Uterus (tissue), 4 donors: Measurements from ENCODE around the gene ABHD8. TPM values are rescaled to one million over a fixed set of nuclear protein-coding genes. Genes with fewer than 3 reads are reported as not detected.

Source experiments
- DNase-seq, 2 donors: peaks; one replicate each; pipeline ENCODE4 v3.0.0-alpha.2; 2019 to 2020
- H3K27ac ChIP-seq, 2 donors: fragments of 200-600 bp; sonication (generic); 1 replicate in 1 of 2; 2 replicates in 1 of 2; pipeline ENCODE4 v1.5.1; 2016 to 2018
- H3K27me3 ChIP-seq, 2 donors: fragments of 200-600 bp; sonication (generic); one replicate each; pipeline ENCODE4 v1.5.1; 2018 to 2019; ENCODE audit warnings: control low read depth in 1 of 2
- H3K36me3 ChIP-seq, 2 donors: fragments of 200-600 bp; sonication (generic); one replicate each; pipeline ENCODE4 v1.5.1; 2019; ENCODE audit warnings: control low read depth in 1 of 2
- H3K4me1 ChIP-seq, 2 donors: fragments of 200-600 bp; sonication (generic); one replicate each; pipeline ENCODE4 v1.5.1; 2018 to 2019; ENCODE audit warnings: control low read depth in 1 of 2
- H3K4me3 ChIP-seq, 2 donors: fragments of 200-600 bp; sonication (generic); 1 replicate in 1 of 2; 2 replicates in 1 of 2; pipeline ENCODE4 v1.5.1; 2018 to 2019; ENCODE audit warnings: mild to moderate bottlenecking in 1 of 2
- H3K9me3 ChIP-seq, 2 donors: fragments of 200-600 bp; sonication (generic); one replicate each; pipeline ENCODE4 v1.5.1; 2019; ENCODE audit warnings: control low read depth in 1 of 2
- POLR2A ChIP-seq, 2 donors: fragments of 450-650 bp; IDR thresholded peaks; one replicate each; pipeline ENCODE4 v1.6.1; 2016; ENCODE audit warnings: antibody characterized with exemption in 2 of 2, mild to moderate bottlenecking in 1 of 2, moderate library complexity in 1 of 2
- intact Hi-C: fragments of 100-400 bp; cut with DNase I; formaldehyde crosslinking; loops from one replicate; pipeline ENCODE4 v1.15.1; 2023; ENCODE audit warnings: low total_unique reads
- total RNA-seq, 4 donors: library from RNA; depleted of rRNA in 3 of 4; stranded (reverse); fragments of >200 nt in 3 of 4; gene quantifications; one replicate each; pipeline versions ENCODE4 v1.1.0 to v1.2.4, GENCODE V29; 2014 to 2023
- TF ChIP-seq, protein P1 (sequence below), 4 experiments: fragments of 200-600 bp in 2 of 4; fragments of 450-650 bp in 2 of 4; sonication (generic) in 2 of 4; IDR thresholded peaks; one replicate each; pipeline ENCODE4 v1.5.1; 2016 to 2019; ENCODE audit warnings: antibody characterized with exemption in 4 of 4, mild to moderate bottlenecking in 2 of 4, moderate library complexity in 1 of 4
- donor health status: DM: yes; HTN: yes; CAD: no.

ABHD8 gene
- total RNA-seq, 4 donors from 2014 or later = 9.0 to 115 (median 19.2) TPM

DNA sequence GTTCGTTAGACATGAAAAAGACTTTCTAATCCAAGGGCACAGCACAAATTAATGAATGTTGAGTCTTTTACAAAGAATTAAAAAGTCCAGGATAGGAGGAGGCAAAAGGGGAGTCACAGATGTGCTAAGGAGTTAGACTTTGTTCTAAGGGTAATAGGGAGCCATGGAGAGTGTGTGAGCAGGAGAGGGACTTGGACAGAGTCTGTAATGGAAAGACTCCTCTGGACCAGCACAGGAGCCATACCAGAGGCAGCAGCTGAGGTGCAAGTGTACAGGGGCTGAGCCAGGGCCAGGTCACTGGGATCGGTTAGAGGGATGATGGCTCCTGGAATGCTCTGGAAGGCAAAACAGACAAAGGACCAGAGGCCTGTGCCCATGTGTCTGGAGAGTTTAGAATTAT, 44.7 kb upstream of the ABHD8 start:
- H3K4me3 ChIP-seq = no peak overlapping the region
- no peak for TF ChIP-seq POLR2A (IDR thresholded peaks at IDR 0.05)
- TF ChIP-seq, protein P1, sequence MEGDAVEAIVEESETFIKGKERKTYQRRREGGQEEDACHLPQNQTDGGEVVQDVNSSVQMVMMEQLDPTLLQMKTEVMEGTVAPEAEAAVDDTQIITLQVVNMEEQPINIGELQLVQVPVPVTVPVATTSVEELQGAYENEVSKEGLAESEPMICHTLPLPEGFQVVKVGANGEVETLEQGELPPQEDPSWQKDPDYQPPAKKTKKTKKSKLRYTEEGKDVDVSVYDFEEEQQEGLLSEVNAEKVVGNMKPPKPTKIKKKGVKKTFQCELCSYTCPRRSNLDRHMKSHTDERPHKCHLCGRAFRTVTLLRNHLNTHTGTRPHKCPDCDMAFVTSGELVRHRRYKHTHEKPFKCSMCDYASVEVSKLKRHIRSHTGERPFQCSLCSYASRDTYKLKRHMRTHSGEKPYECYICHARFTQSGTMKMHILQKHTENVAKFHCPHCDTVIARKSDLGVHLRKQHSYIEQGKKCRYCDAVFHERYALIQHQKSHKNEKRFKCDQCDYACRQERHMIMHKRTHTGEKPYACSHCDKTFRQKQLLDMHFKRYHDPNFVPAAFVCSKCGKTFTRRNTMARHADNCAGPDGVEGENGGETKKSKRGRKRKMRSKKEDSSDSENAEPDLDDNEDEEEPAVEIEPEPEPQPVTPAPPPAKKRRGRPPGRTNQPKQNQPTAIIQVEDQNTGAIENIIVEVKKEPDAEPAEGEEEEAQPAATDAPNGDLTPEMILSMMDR (IDR thresholded peaks at IDR 0.05) = no peak
- H3K4me1 ChIP-seq = no peaks in the 10 kb centered on the region
- intact Hi-C loops = no loop called here
- peak overlapping the region; percentile 46 to 47 for H3K27ac ChIP-seq
- H3K27me3 ChIP-seq = no peaks in the 10 kb centered on the region
- H3K36me3 ChIP-seq = no peaks in the 10 kb centered on the region
- no peak for DNase-seq
- H3K9me3 ChIP-seq = no peaks in the 10 kb centered on the region

DNA sequence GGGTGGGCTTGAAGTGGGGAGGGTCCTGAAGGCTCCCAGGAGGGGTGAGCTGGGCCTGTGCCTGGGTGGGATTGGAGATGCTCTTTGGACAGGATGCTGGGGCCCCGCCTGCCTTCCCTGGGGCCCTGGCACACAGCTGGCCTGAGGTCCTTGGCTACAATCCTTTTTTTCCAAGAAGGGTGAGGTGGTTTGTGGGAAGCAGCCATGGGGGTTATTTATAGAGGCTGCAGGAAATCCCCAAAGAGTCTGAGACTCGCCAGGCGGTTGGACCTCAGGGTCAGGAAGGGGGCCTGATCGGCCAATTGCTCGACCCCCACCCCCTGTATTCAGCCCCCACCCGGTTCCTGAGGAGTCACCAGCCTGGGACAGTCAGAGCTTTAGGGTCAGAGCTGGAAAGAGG, 44.1 kb upstream of the ABHD8 start:
- Histone ChIP-seq H3K4me1 (no peaks in the 10 kb centered on the region), H3K9me3 (no peaks in the 10 kb centered on the region), H3K27ac (peak overlapping the region; percentile 46 to 47), H3K36me3 (no peaks in the 10 kb centered on the region), H3K27me3 (no peaks in the 10 kb centered on the region), H3K4me3 (no peak overlapping the region)
- TF ChIP-seq, protein P1 (IDR thresholded peaks at IDR 0.05) = no peak
- no peak for TF ChIP-seq POLR2A (IDR thresholded peaks at IDR 0.05)
- peak in 1 of 2 donors; percentile 34 for DNase-seq
- intact Hi-C loops = no loop called here

DNA sequence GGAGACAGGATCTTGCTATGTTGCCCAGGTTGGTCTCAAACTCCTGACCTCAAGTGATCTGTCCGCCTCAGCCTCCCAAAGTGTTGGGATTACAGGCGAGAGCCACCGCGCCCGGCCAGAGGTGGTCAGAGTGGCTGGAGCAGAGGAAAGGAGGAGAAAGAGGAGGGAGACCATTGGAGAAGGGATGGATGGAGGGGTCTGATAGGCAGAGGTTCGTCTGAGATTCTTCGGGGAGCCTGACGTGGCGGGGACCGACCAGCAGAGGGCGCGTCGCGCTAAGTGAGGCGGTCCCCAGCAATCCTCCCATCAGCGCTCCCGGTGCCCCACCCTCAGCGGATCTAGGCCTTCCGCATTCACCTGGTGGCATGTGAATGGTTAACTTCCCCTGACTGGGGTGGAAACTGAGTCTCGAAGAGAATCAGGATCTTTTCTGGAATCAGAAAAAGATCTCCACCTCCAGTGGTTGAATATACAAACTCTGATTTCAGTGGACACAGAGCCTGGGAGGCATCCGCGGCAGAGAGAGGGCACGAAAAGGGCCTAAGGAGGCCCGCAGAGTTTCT, 43.0 kb upstream of the ABHD8 start:
- H3K4me1 ChIP-seq = no peaks in the 10 kb centered on the region
- TF ChIP-seq, protein P1 (IDR thresholded peaks at IDR 0.05) = peak; percentile 93 to 95 (median 94)
- TF ChIP-seq POLR2A (IDR thresholded peaks at IDR 0.05) = no peak
- intact Hi-C loops = no loop called here

DNA sequence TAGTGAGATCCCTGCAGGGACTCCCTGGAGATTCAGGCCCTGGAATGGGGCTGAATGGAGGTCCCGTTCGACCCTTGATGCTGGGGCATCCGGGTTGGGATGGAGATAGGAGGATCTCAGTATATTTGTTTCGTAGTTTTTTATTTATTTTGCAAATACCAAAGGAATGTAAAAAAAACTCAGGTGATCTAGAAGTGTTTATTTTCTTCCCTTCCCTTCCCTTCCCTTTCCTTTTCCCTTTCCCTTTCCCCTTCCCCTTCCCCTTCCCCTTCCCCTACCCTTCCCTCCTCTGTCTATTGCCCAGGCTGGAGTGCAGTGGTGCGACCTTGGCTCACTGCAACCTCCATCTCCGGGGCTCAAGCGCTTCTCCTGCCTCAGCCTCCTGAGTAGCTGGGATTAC, 38.6 kb upstream of the ABHD8 start:
- DNase-seq = no peak
- no peaks in the 10 kb centered on the region for H3K27me3 ChIP-seq
- TF ChIP-seq POLR2A (IDR thresholded peaks at IDR 0.05) = no peak
- H3K27ac ChIP-seq = no peak overlapping the region
- H3K4me1 ChIP-seq = peaks cover 0 to 9% of the 10 kb centered on the region in 2 donors
- no peaks in the 10 kb centered on the region for H3K9me3 ChIP-seq
- intact Hi-C loops = loop anchor here (5.0 kb wide), 1 partner anchor 45 kb away; no protein-coding TSS in a partner anchor
- no peaks in the 10 kb centered on the region for H3K36me3 ChIP-seq
- H3K4me3 ChIP-seq = no peak overlapping the region

More for the DNA sequence above, 43.0 kb upstream of the ABHD8 start:
- H3K36me3 ChIP-seq = no peaks in the 10 kb centered on the region
- H3K27ac ChIP-seq = peak overlapping the region; percentile 46 to 54
- peak; percentile 74 to 82 for DNase-seq
- H3K27me3 ChIP-seq = no peaks in the 10 kb centered on the region
- H3K9me3 ChIP-seq = no peaks in the 10 kb centered on the region
- no peak overlapping the region for H3K4me3 ChIP-seq

DNA sequence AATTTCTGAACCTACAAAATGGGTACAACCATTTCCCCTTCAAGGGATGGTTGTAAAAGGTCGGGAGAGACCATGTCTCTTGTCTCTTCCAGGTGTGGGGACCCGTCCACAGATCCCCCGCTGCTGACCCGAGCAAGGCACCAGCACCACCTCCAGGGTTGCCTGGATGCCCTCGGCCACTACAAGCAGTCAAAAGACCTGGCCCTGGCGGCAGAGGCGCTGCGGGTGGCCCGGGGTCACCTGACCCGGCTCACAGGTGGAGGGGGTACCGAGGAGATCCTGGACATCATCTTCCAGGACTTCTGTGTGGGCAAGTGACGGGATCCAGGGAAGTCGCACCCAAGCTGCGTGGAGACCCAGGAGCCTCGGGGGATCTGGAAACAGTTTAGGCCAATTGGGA, 38.2 kb upstream of the ABHD8 start:
- intact Hi-C loops = loop anchor here (5.0 kb wide), 1 partner anchor 46 kb away; no protein-coding TSS in a partner anchor
- no peak overlapping the region for H3K4me3 ChIP-seq
- DNase-seq = no peak
- no peak overlapping the region for H3K27ac ChIP-seq
- H3K27me3 ChIP-seq = no peaks in the 10 kb centered on the region
- no peaks in the 10 kb centered on the region for H3K9me3 ChIP-seq
- TF ChIP-seq, protein P1 (IDR thresholded peaks at IDR 0.05) = no peak
- TF ChIP-seq POLR2A (IDR thresholded peaks at IDR 0.05) = no peak
- H3K36me3 ChIP-seq = no peaks in the 10 kb centered on the region
- peaks cover 0 to 9% of the 10 kb centered on the region in 2 donors for H3K4me1 ChIP-seq
